Measurements from ENCODE around the gene NSG2. TPM values are rescaled to one million over a fixed set of nuclear protein-coding genes. Genes with fewer than 3 reads are reported as not detected.

The NSG2 gene
- total RNA-seq, 1 experiment from 2014 or later: not detected

GRCh38 chr5:174047472-174048099 is 2.1 kb downstream of the NSG2 start:
- H3K9ac ChIP-seq (ENCODE audit: extremely low read depth, insufficient read length, low read length): no peak overlapping the region
- Mint-ChIP-seq H3K4me1 (peaks cover 0 to 13% of the 10 kb centered on the region in 2 experiments; a peak in 3 of 4 replicates), H3K27me3 (ENCODE audit: low read depth) (peaks cover 18% of the 10 kb centered on the region), H3K9me3 (peaks cover 0 to 2% of the 10 kb centered on the region in 2 experiments; a peak in 1 of 5 replicates), H3K36me3 (ENCODE audit: insufficient read depth in 1 of 3, low read depth in 3 of 3) (no peaks in the 10 kb centered on the region), H3K27ac (no peak overlapping the region), H3K4me3 (no peak overlapping the region)
- no CpG with 5 or more reads among the region's 4 CpGs for WGBS (ENCODE audit: extremely low coverage, insufficient read length, low lambda C conversion rate)
- H3K27ac ChIP-seq (ENCODE audit: insufficient read length, low read depth, low read length): no peak overlapping the region
- H2BK120ac ChIP-seq (ENCODE audit: low read depth, low read length, poor library complexity, severe bottlenecking): no peak overlapping the region
- H2AK5ac ChIP-seq (ENCODE audit: insufficient read length, low read length): no peak overlapping the region
- H4K91ac ChIP-seq (ENCODE audit: insufficient read length, low read depth, low read length): no peak overlapping the region
- no peaks in the 10 kb centered on the region for H3K4me1 ChIP-seq (ENCODE audit: insufficient read depth, low read length)
- no peak overlapping the region for H2BK5ac ChIP-seq (ENCODE audit: insufficient read length, low read length)
- no peaks in the 10 kb centered on the region for H3K27me3 ChIP-seq (ENCODE audit: insufficient read depth, low read length)
- no peak for TF ChIP-seq CTCF (conservative IDR thresholded peaks at IDR 0.05)
- no peaks in the 10 kb centered on the region for H3K79me2 ChIP-seq (ENCODE audit: insufficient read depth, low read length)
- H4K5ac ChIP-seq (ENCODE audit: insufficient read length, low read depth, low read length): no peak overlapping the region
- H3K18ac ChIP-seq (ENCODE audit: insufficient read length, low read depth, low read length): no peak overlapping the region
- H3K9me3 ChIP-seq (ENCODE audit: control insufficient read depth, low read depth, low read length): no peaks in the 10 kb centered on the region
- no peak overlapping the region for H3K23ac ChIP-seq (ENCODE audit: insufficient read length, low read depth, low read length)
- H4K20me1 ChIP-seq (ENCODE audit: control insufficient read depth, insufficient read depth, insufficient read length): no peaks in the 10 kb centered on the region
- H3T11ph ChIP-seq (ENCODE audit: low read length): no peak overlapping the region
- DNase-seq: no peak
- H2BK20ac ChIP-seq (ENCODE audit: low read depth, low read length, poor library complexity, severe bottlenecking): no peak overlapping the region
- no peak overlapping the region for H3K56ac ChIP-seq (ENCODE audit: insufficient read length, low read depth, low read length)
- no peaks in the 10 kb centered on the region for H3K23me2 ChIP-seq (ENCODE audit: insufficient read length, low read depth, low read length, poor library complexity, severe bottlenecking)
- H2BK15ac ChIP-seq (ENCODE audit: low read depth, low read length): no peak overlapping the region
- no peak overlapping the region for H4K8ac ChIP-seq (replicated peaks; ENCODE audit: insufficient read length, low read depth, low read length)
- H2AFZ ChIP-seq (ENCODE audit: low read length): no peak overlapping the region
- H3K4ac ChIP-seq (ENCODE audit: low read depth, low read length): no peak overlapping the region
- H2BK12ac ChIP-seq (ENCODE audit: insufficient read length, low read depth, low read length): no peak overlapping the region
- no peak overlapping the region for H3K4me2 ChIP-seq (ENCODE audit: insufficient read depth, insufficient read length, low read length)
- no peak overlapping the region for H3K14ac ChIP-seq (ENCODE audit: insufficient read depth, low read length)
- no peaks in the 10 kb centered on the region for H3K79me1 ChIP-seq (ENCODE audit: insufficient read depth, low read depth, low read length, poor library complexity, severe bottlenecking)
